Measurements from ENCODE around the gene ACCSL.

The ACCSL gene

DNA sequence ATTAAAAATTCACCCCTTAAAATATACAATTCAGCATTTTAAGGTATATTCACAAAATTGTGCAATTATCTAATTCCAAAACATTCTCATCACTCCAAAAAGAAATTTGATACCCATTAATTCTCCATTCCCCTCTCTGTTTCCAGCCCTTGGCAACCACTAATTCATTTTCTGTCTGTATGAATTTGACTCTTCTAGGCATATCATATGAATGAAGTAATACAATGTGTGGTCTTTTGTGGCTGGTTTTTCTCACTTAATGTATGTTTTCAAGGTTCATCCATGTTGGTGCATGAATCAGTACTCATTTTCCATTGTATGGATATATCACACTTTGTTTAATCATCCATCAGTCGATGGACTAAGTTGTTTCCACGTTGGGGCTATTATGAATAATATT lies 29.0 kb upstream of the ACCSL start:
- DNase-seq: no peak

DNA sequence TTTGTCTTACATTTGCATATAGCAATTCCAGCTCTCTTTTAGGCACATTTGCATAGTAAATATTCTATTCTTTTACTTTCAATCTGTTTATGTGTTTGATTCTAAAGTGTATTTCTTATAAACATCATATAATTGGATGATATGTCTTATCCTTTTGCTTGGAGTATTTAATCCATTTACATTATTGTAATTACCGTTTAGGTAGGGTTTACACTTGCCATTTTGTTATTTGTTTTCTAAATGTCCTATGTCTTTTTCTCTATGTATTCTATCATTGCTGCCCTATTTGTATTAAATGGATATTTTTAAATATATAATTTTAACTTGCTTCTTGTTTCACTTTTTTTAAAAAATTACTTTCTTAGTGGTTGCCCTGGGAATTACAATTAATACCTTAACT lies 22.8 kb upstream of the ACCSL start:
- DNase-seq: no peak

DNA sequence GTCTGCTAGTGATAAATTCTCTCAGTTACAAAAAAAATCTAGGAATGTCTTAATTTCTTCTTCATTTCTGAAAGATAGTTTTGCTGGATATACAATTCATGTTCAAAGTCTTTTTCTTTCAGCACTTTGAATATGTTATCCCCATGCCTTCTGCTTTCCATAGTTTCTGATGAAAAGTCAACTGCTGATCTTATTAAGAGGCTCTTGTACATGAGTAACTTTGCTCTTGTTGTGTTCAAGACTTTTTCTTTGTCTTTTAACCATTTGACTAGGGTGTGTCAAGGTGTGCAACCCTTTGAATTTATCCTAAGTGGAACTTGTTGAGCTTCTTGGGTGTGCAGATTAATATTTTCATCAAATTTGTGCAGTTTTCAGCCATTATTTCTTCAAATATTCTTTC lies 22.1 kb upstream of the ACCSL start:
- DNase-seq: no peak

DNA sequence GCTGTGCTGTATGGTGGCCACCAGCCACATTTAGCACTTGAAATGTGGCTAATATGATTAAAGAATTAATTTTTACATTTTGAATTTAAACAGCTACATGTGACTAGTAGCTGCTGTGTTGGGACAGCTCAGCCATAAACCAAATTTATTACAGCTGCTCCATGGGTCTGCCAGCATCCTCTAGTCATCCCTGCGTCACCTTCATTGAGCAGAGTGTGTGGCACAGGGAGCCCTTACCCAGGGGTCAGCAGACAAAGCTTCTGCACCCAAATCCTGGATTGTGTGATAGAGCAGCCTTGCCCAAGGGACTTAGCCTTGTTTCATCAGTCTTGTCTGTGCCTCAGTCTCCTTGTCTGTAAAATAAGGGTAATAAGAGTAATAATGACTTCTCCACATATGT lies 19.4 kb upstream of the ACCSL start:
- no peak for DNase-seq

DNA sequence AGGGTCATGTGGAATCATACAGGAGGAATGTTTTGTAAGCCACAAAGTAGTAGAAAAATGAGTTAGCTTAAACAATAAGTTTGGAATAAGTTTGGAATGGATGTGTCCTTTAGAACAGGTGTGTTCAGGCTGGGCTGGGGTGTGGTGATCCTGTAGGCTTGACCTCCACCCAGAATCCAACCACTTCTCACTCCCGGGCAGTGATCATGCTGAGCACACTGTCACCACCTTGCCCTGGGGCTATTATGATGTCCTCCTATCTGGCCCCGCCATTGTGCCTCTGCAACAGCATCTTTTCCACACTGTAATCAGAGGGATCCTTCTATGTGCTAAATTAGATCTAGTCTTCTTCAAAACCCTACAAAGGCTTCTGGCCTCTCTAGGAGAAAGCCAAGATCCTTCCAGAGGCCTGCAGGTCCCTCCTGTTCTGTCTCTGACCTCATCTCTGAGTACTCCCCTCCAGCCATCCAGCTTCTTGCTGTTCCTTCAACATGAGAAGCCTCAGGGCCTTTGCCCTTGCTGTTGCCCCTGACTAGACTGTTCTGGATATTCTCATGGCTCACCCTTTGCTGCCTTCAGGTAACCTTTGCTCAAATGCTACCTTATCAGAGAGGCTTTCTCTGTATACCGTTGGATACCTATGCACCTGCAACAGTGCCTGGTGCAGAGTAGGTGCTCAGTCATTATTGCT lies 18.8 kb upstream of the ACCSL start:
- no peak for DNase-seq

DNA sequence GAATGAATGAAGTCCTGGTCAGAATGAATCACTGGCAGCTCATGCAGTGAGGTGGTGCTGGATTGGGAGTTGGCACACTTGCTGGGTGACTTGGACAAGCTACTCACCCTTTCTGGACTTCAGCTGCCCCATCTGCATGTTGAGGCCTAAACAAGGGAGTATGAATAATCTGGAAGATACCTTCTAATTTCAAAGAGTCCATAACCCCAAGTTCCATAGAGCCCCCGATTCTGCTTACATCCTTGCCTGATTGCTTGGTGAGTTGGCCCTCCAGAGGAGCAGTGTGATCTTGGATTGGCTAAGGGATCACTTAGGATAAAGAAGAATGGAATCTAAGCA lies 18.3 kb upstream of the ACCSL start:
- no peak for DNase-seq

DNA sequence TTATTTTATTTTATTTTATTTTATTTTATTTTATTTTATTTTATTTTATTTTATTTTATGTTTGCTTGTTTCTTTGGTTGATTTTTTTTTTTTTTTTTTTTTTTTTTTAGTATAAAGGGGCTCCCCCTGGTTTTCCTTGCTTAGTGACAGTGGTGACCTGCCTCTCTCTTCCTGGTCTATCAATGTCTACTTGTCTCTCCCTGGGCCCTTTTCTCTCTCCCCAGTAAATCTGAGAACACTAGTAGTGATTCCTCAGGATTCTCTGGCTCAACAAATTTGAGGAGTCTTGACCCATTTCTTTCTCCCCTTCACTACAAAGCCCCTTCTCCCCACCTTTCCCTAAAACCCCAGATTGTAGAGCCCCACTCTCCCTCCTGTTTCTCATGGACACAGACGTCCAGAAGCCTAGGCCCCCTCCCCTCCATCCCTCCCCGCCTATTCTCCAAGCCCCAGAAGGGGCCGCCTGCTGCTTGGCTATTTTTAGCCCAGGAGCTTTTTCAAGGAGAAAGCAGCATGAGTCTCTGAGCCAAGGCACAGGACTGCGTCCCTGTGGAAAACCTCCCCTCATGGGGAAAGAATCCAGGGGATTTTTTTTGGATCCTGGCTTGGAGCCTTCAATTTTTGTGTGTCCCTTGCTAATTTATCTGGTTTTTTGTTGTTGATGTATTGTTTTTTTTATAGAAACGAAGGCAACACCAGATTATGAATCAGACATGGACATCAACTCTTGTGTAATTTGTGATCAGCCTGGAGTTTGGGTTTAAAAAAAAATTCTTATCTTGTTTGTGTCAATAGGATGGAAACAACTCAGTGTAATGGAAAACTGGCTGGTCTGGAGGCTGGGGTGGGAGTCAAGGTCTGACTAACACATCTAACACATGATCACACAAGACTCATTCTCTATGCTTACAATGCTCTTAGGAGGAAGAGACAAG lies 17.5 kb upstream of the ACCSL start:
- DNase-seq: peak in 1 of 2 donors; percentile 50

DNA sequence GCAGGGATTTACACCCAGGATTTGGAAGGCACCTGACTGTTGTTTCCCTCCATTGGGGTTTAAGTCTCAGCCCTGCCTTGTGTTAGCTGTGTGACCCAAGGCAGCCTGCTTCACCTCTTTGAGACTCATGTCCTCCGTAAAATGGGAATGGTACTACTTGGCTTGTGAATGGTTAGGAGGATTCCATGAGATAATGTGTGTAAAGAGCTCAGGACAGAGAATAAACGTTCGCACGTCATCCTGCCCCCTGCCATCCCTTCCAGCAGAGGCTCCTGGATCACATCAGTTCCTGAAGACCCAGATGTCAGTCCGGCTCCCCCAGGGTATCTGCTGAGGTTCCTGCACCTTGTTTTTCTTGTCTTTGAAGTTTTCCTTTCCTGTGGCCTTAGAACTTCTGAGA lies 16.8 kb upstream of the ACCSL start:
- no peak for DNase-seq

DNA sequence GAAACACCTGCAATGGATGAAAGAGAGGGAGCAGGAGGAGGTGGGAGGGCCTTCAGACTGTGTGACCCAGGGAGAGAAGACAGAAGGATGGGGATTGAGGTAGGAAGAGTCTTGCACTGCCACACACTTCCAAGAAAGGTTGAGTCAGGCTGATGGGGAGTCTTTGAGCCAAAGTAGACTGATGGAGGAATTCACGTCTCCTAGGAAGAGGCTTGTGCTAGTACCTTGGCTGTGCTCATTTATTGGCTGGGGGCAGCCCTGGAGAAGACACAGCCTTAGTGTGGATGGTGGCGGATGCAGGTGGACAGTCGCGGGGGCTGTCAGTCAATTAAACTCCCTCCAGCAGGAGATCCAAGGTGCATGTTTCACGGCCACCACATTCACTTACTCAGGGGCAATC lies 16.2 kb upstream of the ACCSL start:
- DNase-seq: no peak

DNA sequence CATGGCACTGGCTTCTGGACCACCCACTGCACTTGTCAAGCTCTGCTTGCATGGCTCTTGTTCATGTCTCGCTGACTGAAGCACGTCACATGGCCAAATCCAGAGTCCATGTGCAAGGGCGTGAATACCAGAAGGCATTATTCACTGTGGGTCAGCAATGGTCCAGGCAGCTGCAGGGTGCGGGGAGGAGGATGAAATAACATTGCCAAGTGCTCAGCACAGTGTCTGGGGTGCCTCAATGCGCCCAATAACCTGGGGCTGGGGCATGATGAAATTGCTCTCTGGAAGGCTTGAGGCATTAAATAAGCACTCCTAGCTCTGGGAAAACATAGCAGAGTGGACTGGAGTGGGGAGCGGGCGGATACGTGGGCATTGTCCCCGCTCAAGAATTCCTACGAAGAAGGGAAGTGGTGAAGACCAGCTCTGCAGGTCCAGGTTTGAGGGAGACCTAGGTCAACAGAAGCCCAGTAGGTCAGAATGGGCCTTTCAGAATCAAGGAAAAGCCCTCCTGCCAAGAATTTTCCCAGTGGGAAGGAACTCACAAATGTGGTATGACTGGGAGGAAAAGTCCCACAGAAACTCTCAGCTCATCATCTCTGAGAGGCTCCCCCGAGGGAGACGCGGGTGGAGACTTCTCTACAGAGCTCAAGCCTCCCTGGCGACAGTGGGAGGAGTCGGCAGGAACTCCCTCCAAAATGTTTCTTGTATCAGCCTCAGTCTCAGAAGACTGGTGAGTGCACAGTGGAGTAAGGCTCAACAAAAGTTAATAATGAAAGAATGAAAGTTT lies 15.3 kb upstream of the ACCSL start:
- peak in 1 of 2 donors; percentile 37 for DNase-seq

DNA sequence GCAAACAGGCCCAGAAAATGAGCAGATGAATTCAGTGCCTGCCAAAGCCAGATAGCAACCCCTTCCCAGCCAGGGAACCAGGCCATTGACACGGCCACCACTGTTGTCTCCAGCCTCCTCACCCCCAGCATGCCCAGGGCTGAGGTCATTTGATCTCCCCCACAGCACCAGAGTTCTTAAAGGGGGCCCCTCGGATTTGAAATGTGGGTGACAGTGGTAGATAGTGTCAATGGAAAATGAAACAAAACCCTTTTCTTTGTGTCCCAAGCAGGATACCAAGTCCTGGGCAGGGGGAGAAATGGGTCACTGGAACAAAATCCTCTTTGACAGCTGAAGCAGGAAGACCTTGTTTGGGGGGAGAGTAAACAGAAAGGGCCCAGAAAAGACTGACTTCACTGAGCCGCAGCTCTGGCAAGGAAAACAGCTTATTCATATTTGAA lies 14.3 kb upstream of the ACCSL start:
- no peak for DNase-seq

DNA sequence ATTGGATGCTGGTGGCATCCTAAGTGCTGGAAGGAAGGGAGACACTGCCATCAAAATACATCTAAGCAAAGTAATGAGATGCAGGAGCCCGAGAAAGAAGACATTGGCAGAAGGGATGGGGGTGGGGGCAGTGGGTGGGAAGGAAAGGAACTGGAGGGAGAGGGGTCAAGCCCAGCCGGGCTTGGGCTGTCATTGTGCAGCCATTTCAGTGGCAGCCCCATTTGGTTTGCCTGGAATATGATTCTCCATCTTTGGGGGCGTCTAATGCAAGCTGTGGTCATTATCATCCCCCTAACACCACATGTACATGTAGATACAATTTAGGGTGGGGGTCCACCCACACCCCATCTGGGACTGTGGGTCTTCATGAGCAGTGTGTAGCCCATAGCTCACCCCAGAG lies 13.9 kb upstream of the ACCSL start:
- DNase-seq: no peak

DNA sequence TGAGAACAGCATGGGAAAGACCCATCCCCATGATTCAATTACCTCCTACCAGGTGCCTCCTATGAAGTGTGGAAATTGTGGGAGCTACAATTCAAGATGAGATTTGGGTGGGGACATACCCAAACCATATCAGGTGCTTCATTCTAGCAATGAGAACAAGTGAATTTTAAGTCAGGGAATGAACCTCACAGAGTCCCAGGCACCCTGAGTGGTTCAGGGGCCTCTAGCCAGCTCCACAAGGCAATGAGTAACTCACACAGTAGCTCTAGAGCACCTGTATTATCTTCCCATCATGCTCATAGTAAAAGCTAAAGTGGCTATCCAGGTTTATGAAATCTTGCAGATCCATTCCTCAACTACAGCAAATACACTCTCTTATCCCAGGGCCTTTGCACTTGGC lies 13.1 kb upstream of the ACCSL start:
- DNase-seq: peak in 1 of 2 donors; percentile 13

DNA sequence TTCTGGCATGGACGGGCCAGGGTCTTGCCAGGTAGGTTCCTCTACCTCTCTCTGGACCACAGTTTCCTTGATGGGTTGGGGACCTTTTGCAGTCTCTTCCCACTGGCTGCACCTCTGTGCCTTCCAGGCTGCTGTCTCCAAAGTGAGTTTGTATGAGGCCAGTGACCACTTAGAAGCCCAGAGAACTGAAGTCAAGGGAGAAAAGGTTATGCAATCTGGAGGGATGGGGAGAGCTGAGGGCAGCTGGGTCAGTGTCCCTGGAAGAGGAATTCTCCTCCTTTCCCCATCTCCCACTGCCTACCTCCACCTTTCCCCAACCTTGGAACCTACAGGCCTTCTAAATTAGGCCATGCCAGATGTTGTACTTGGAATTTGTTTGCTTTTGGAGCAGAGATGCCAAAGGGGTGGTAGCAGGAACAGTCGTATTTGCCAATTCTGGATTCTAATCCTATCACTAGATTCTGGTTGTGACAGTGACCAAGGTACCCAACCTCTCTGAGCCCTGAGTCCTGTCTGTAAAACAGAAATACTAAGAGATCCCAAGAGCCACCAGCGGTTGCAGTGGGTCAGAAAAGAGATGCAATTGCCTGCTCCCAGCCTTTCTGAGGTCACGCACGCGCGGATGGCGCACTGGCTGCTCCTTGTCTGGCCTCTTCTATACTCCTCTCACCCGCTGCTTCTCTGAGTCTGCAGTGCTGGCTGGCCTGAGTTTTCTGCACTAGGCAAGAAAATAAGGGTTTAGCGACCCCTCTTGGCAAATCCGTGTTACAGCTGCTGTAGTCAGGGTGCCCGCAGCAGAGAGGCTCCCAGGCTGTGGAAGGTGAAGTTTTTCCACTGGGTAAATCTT lies 10.7 kb upstream of the ACCSL start:
- peak; percentile 21 to 46 for DNase-seq

DNA sequence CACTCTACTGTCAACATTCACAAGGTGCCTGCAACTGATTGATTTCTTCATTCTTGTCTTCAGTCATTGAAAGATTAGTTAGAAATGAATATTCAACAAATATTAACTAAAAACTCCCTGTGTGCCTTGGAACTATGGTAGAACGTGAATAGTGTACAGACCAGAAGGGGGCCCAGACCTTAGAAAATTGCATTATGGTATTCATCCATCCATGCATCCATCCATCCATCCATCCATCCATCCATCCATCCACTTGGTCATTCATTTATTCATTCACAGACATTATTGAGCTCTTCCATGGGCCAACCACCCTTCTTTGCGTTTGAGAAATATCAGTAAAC lies 10.2 kb upstream of the ACCSL start:
- no peak for DNase-seq

DNA sequence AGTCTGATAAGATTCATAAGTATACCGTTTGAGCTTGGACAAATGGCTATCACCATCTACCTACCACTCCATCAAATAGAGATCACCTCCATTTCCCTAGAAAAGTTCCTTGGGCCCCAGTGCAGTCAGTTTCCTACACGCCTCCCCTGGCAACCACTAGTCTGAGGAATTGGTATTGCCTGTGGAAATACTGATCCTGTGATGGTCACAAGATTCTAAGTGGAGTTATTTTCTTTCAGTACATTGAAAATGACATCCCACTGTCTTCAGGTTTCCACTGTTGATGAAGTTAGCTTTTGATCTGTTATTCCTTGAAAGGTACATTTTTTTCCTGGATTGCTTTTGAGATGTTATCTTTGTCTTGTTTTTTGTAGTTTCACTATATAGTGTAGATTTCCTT lies 4.6 kb upstream of the ACCSL start:
- DNase-seq: no peak

DNA sequence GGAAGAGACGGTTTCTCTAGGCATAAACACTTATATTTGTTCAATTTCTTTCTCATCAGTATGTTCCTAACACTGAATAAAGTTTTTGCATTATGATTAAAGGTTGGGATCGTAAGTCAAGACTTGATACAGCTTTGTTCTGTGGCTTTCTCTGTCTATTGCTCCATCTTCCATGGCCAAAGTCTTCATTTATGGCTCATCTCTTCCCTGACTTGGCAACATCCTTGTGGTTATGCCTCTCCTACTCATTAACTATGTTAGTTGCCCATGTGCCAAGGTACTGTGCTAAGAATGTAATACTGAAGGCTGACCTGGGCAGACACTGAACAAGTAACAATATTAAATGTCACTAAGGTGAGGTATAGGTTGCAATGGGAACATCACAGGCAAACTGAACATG lies 1.6 kb upstream of the ACCSL start:
- no peak for DNase-seq

DNA sequence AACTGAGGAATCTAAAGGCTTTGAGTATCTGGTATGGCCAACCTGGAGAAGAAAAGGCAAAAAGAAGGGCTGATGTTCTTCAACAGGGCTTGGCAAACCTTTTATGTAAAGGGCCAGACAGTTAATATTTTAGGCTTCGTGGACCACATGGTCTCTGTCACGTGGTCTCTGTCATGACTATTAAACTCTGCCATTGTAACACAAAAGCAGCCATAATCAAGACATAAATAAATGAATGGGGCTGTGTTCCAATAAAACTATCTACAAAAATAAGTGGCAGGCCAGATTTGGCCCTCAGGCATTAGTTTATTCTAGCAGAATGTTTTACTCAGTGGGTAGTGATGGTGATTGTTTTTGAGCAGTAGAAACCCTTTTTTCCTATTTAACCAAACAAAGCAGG lies 483 bp upstream of the ACCSL start:
- no peak for DNase-seq

DNA sequence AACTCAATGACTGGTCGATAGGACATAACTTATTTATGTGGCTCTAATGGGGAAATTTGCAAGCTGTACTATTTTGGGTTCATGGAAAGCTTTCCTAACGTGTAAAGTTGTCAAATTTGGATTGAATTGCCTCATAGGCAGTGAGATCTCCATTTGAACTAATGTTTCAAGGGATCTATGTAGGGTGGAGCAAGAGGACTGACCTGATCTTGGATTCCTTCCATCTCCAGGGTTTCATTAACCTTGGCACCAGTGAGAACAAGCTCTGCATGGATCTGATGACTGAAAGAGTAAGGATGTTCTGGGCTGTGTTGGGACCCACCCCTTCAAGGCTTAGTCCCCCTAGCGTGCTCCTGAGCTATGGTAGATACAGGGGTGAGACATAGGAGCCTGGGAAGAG lies 2.1 kb downstream of the ACCSL start:
- DNase-seq: no peak

DNA sequence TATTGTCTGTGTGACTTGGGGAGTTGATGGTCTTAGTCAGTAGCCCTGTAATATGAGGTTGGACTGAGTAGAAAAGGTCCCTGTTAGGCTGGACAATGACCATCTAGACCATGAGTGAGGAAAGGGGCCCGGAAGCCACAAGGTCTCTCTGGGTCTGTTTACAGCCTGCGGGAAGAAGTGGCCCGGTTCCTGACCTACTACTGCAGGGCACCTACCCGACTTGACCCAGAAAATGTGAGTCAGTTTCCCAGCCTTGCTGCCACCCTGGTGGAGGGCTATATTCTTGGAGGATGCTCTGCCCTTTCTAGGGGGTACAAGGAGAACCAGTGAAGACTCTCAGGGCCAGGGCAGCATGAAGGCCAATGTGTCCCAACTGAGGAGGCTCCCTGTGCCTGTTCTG lies 3.4 kb downstream of the ACCSL start:
- no peak for DNase-seq

DNA sequence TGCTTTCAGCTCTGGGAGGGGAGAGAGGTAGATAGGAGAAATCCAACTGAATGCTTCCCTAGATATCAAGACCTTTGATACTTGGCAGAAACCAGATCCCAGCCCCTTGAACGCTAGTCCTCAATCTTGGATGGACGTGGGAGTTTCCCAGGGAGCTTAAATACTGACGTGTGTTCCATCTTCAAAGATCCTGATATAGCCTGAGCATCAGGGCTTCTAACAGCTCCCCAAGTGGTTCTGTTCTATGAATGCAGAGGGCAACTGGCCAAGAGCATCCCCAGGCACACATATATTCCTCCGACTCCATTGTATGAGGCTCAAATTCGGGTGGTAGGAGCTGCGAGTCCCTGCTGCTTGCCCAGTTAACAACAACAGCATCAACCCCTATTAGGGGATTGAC lies 9.6 kb downstream of the ACCSL start:
- DNase-seq: no peak

DNA sequence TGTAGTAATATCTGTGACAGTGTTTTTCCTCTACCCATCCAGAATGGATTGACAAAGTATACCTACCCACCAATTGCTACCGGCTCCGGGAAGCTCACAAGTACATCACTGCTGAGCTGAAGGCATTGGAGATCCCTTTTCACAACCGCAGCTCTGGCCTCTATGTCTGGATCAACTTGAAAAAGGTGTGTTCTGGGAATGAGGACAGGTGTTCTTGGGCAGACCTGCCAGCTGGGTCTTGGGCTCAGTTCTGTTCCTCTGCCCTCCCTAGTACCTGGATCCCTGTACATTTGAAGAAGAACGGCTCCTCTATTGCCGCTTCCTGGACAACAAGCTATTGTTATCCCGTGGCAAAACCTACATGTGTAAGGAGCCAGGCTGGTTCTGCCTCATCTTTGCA lies 10.5 kb downstream of the ACCSL start:
- no peak for DNase-seq

DNA sequence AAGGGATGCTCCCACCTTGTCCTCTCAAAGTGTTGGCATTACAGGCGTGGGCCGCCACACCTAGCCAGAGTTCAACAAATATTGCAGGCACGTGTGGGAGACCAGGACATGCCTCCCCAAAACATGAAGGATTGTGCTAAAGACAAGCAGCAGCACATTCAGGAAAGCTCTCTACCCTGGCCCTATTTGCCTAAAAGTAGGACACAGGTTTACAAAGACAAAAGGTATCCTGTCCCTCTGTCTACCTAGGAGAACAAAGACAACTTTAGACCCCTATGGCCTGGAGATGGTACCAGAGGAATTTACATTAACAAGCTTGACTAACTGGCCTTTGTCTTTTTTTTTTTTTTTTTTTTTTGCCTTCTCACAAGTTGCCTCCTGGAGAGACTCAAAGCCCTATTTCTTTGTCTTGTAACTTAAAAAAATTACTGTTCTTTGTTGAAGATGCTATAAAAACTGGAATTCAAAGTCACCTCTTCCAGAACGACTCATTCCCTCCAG lies 17.4 kb downstream of the ACCSL start:
- no peak for DNase-seq

Measured in inflammatory macrophage treated with lipopolysaccharide for 1 hour (primary cell).